Activated CD4-positive, alpha-beta T cell treated with anti-CD3 and anti-CD28 coated beads, Interleukin-2, amount 10 ng/mL, durations not matched to agents 24 days and 14 days (primary cell): ENCODE data around the gene TPR. TPM values are rescaled to one million over a fixed set of nuclear protein-coding genes. Genes with fewer than 3 reads are reported as not detected.
"Not testable (repeated sequence)": the region's sequence is repeated elsewhere in the genome, so short reads cannot be mapped to it uniquely, and the experiment has no call there.

Source experiments
- DNase-seq: peaks from one replicate; pipeline ENCODE4 v3.0.0; 2022
- H3K27ac Mint-ChIP-seq: one replicate; pipeline ENCODE4 v1.8.0; 2022; ENCODE audit warnings: mild to moderate bottlenecking, mixed read lengths
- H3K27me3 Mint-ChIP-seq: one replicate; pipeline ENCODE4 v1.8.0; 2022; ENCODE audit warnings: mixed read lengths
- H3K36me3 Mint-ChIP-seq: one replicate; pipeline ENCODE4 v1.8.0; 2022; ENCODE audit warnings: low read depth, mild to moderate bottlenecking, mixed read lengths
- H3K4me1 Mint-ChIP-seq: one replicate; pipeline ENCODE4 v1.8.0; 2021; ENCODE audit warnings: mixed read lengths
- H3K4me3 Mint-ChIP-seq: one replicate; pipeline ENCODE4 v1.8.0; 2022; ENCODE audit warnings: mild to moderate bottlenecking, moderate library complexity, mixed read lengths
- H3K9me3 Mint-ChIP-seq: one replicate; pipeline ENCODE4 v1.8.0; 2021; ENCODE audit warnings: mixed read lengths
- intact Hi-C: fragments of 100-400 bp; cut with micrococcal nuclease; formaldehyde crosslinking; loops from one replicate; pipeline ENCODE4 v1.15.1; 2023
- total RNA-seq: library from RNA; stranded (reverse); gene quantifications from 2 replicates; pipeline ENCODE4 v1.2.3, GENCODE V29; 2022

The TPR gene
- 174 and 185 TPM in 2 replicates for total RNA-seq

DNA sequence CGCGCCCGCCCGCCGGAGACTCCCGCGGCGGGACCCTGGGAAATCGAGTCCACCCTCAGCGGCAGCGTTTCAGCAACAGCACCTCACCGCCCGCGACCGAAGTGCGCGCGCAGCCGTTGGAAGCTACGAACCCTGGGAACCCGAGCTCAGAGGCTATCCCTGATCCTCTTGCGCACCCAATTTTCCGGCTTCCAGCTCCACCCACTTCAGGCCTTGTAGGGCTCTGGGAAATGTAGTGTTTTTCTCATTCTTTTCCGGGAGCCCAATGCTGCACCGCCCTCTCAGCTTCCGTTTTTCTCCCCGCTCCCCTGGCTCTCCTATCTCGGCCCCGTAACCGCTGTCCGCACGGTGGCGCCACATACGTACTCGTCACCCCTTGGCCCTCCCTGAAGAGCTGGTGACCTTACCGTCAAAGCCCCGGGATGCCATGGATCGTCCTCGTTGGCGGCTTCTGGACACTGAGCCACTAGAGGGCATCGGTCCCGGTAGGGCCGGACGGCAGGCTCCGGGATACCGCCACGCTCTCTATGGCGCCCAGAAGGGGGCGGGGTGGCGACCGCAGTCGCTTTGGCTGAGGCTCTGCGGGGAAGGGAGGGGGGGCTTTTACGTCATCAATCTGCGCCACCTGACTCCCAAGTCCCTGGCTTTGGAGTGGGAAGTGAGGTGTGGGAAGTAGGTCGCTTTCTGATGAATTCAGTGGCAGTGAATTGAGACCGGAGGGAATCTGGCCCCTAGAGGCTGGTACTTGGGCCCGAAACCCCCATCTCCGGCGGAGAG is at the start of gene TPR, which contains the start of gene ODR4:
Gene TPR, minus strand, starts transcription at position 102 of the 777 bp plus-strand sequence. CDS start 225 bp downstream, outside the sequence.
Gene ODR4, plus strand, starts transcription at position 687 of the 777 bp plus-strand sequence. CDS start 3,948 bp downstream, outside the sequence.
- H3K27ac Mint-ChIP-seq: peak within 1 kb of the TSS; percentile 99
- peaks cover 38% of the 10 kb centered on the region for H3K36me3 Mint-ChIP-seq
- H3K4me1 Mint-ChIP-seq: peaks cover 37% of the 10 kb centered on the region
- peak; percentile 99 for DNase-seq
- H3K4me3 Mint-ChIP-seq: peak within 1 kb of the TSS; percentile 100
- H3K27me3 Mint-ChIP-seq: no peaks in the 10 kb centered on the region
- no peaks in the 10 kb centered on the region for H3K9me3 Mint-ChIP-seq
- intact Hi-C loops: loop anchor here (1.0 to 10.0 kb wide), 8 partner anchors 29 to 1329 kb away; partner anchors contain the start of genes IVNS1ABP and SWT1

DNA sequence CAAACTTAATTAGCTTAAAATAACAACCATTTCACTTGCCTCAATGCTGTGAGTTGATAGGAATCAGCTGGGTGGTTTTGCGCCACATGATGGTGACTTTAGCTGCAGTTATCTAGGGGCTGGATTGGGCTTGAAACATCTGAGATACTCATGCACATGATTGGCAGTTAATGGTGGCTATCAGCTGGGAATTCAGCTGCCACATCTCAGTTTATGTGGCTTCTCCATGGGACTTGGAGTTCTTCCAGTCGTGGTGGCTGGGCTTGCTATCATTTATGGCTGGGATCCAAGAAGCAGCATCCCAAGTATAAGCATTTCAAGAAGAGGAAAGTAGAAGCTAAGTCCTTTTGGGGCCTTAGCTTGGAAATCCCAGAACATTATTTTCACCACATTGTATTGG is 49.5 kb upstream of the TPR start:
- Mint-ChIP-seq H3K36me3 (peaks cover 42% of the 10 kb centered on the region), H3K27ac (no peak overlapping the region), H3K27me3 (no peaks in the 10 kb centered on the region), H3K4me1 (peaks cover 20% of the 10 kb centered on the region), H3K4me3 (no peak overlapping the region), H3K9me3 (peaks cover 23% of the 10 kb centered on the region)
- intact Hi-C loops: no loop called here
- no peak for DNase-seq

DNA sequence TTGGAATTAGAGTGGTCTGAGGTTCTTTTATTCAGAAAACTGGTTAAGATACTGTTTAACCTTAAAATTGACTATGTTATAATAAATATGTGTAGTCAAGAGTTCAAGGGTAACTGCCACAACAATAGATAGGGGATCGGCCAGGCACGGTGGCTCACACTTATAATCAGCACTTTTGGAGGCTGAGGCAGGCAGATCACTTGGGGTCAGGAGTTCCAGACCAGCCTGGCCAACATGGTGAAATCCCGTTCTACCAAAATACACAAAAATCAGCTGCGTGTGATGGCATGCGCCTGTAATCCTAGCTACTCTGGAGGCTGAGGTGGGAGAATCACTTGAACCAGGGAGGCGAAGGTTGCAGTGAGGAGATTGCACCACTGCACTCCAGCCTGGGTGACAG is 46.4 kb upstream of the TPR start:
- peaks cover 25% of the 10 kb centered on the region for H3K4me1 Mint-ChIP-seq
- intact Hi-C loops: no loop called here
- no peak overlapping the region for H3K4me3 Mint-ChIP-seq
- H3K36me3 Mint-ChIP-seq: peaks cover 41% of the 10 kb centered on the region
- DNase-seq: peak; percentile 57
- H3K27me3 Mint-ChIP-seq: no peaks in the 10 kb centered on the region
- H3K27ac Mint-ChIP-seq: no peak overlapping the region
- peaks cover 19% of the 10 kb centered on the region for H3K9me3 Mint-ChIP-seq

DNA sequence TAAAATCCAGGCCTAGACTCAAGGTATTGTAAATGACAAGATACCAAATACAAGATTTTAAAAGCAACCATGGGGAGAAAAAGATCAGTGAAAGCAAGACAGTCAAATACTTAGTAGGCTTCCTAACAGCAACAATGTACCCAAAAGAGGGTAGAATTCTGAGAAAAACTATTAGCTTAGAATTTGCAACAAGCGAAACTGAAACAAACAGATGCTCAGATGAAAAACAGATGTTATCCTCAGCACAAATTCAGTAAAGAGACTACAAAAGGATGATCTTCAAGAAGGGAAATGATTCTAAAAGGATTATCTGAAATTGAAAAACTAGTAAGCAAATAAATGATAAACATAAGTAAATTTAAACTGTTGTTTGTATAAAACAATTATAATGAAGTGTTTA is 45.9 kb upstream of the TPR start:
- peak; percentile 58 for DNase-seq
- H3K27ac Mint-ChIP-seq: peak overlapping the region; percentile 86
- H3K4me1 Mint-ChIP-seq: peaks cover 23% of the 10 kb centered on the region
- H3K27me3 Mint-ChIP-seq: no peaks in the 10 kb centered on the region
- intact Hi-C loops: no loop called here
- peaks cover 37% of the 10 kb centered on the region for H3K36me3 Mint-ChIP-seq
- H3K4me3 Mint-ChIP-seq: peak overlapping the region; percentile 69
- H3K9me3 Mint-ChIP-seq: peaks cover 14% of the 10 kb centered on the region

DNA sequence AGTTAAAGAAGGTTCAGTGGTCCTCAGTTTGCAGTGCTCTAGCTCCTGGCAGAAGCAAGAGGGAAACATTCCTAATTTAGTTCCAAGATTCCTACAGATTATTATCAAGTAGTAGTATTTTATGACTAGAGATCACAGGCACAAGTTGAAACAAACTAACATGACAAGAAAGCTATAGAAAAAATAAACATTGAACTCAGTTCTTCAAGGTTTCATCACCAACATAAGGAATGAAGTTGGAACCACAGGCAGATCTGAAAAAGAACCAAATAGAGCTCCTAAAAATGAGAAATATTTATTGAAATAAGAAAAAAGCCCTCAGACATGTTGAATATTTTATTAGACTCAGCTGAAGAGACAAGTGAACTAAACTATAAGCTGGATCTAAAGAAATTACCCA is 45.3 kb upstream of the TPR start:
- H3K9me3 Mint-ChIP-seq: peaks cover 10% of the 10 kb centered on the region
- intact Hi-C loops: no loop called here
- peaks cover 35% of the 10 kb centered on the region for H3K36me3 Mint-ChIP-seq
- H3K27me3 Mint-ChIP-seq: no peaks in the 10 kb centered on the region
- H3K4me3 Mint-ChIP-seq: peak overlapping the region; percentile 69
- peak overlapping the region; percentile 86 for H3K27ac Mint-ChIP-seq
- H3K4me1 Mint-ChIP-seq: peaks cover 21% of the 10 kb centered on the region
- no peak for DNase-seq

- Mint-ChIP-seq H3K9me3 (no peaks in the 10 kb centered on the region), H3K36me3 (peaks cover 28% of the 10 kb centered on the region), H3K4me1 (peaks cover 21% of the 10 kb centered on the region), H3K27ac (peak overlapping the region; percentile 71), H3K4me3 (no peak overlapping the region), H3K27me3 (no peaks in the 10 kb centered on the region)
- DNase-seq: no peak
- intact Hi-C loops: no loop called here
Measured at GRCh38 chr1:186418503-186418902, 43.5 kb upstream of the TPR start.

- H3K36me3 Mint-ChIP-seq: peaks cover 16% of the 10 kb centered on the region
- intact Hi-C loops: no loop called here
Measured at GRCh38 chr1:186413319-186413718, 38.3 kb upstream of the TPR start.

GRCh38 chr1:186409091-186409490 is 34.0 kb upstream of the TPR start:
- Mint-ChIP-seq H3K4me3 (no peak overlapping the region), H3K9me3 (no peaks in the 10 kb centered on the region), H3K27me3 (no peaks in the 10 kb centered on the region), H3K27ac (no peak overlapping the region), H3K4me1 (peaks cover 9% of the 10 kb centered on the region), H3K36me3 (peaks cover 21% of the 10 kb centered on the region)
- DNase-seq: peak; percentile 63
- intact Hi-C loops: no loop called here

More at GRCh38 chr1:186413319-186413718, 38.3 kb upstream of the TPR start:
- Mint-ChIP-seq H3K27ac (no peak overlapping the region), H3K4me1 (no peaks in the 10 kb centered on the region), H3K9me3 (no peaks in the 10 kb centered on the region), H3K4me3 (no peak overlapping the region), H3K27me3 (no peaks in the 10 kb centered on the region)
- no peak for DNase-seq

DNA sequence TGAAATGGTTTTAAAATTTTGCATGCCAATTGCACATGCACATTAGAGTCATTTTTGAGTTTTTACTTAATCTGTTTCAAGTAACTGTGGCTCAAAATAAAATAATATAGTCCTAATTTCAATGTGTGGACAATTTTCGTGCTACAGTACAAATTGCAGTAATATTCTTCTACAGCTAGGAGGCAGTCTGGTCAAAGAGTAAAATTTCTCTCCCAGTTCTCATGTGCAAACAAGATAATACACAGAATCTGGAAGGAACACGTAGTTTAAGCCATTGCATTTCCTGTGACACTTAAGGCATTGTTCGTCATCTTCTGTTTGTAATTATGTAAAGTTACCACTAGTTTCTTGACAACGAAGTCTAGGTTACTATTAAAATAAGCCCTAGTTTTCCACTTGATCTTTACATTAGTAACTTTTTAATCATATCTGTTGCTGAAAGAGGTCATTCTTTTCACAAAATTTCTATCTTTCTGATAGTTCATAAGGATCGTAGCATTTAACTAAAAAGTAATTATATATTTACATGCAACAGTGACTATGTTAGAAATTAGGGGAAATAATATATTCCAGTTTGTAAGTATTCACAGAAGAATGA is 29.5 kb upstream of the TPR start:
- Mint-ChIP-seq H3K36me3 (peaks cover 28% of the 10 kb centered on the region), H3K27ac (no peak overlapping the region), H3K9me3 (no peaks in the 10 kb centered on the region), H3K4me1 (peaks cover 9% of the 10 kb centered on the region), H3K27me3 (no peaks in the 10 kb centered on the region), H3K4me3 (no peak overlapping the region)
- intact Hi-C loops: loop anchor here (1.0 to 5.0 kb wide), 5 partner anchors 30 to 582 kb away; partner anchors contain the start of genes ODR4, PTGS2 and TPR
- DNase-seq: peak; percentile 74

DNA sequence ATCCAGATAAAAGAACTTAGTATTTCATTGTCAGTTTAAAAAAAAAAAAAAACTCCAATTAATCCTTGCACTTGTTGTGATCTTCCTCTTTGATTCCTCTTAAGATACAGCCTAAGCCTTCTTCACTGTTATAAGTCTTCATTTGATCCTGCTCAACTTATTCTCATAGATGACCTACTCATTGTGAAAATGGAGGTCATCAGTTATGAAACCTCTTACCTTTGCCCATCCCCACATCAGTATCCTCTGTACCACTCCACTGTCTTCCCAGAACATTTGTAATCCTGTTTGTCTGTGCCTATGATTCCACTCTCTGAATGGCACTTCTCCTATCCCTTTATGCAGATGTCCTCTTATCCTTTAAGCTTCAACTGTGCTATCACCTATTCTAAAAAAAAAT is 28.6 kb upstream of the TPR start:
- intact Hi-C loops: loop anchor here (1.0 to 5.0 kb wide), 5 partner anchors 29 to 583 kb away; partner anchors contain the start of genes ODR4, PTGS2 and TPR
- DNase-seq: no peak
- Mint-ChIP-seq H3K27ac (no peak overlapping the region), H3K4me3 (no peak overlapping the region), H3K27me3 (no peaks in the 10 kb centered on the region), H3K36me3 (peaks cover 31% of the 10 kb centered on the region), H3K9me3 (no peaks in the 10 kb centered on the region), H3K4me1 (peaks cover 9% of the 10 kb centered on the region)

GRCh38 chr1:186401446-186401845 is 26.4 kb upstream of the TPR start:
- H3K9me3 Mint-ChIP-seq, H3K4me1 Mint-ChIP-seq, H3K27ac Mint-ChIP-seq, H3K4me3 Mint-ChIP-seq, H3K27me3 Mint-ChIP-seq, DNase-seq: not testable (repeated sequence)
- peaks cover 25% of the 10 kb centered on the region for H3K36me3 Mint-ChIP-seq
- intact Hi-C loops: loop anchor here (5.0 kb wide), 2 partner anchors 206 to 281 kb away; partner anchors contain the start of gene PTGS2

DNA sequence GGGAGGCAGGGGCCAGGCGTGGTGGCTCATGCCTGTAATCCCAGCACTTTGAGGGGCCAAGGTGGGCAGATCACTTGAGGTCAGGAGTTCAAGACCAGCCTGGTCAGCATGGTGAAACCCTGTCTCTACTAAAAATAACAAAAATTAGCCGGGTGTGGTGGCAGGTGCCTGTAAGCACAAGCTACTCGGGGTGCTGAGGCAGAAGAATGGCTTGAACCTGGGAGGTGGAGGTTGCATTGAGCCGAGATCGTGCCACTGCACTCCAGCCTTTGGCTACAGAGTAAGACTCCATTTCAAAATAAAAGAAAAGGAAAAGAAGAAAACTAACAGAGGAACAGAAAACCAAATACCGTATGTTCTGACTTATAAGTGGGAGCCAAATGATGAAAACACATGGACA is 17.7 kb upstream of the TPR start:
- H3K4me3 Mint-ChIP-seq, intact Hi-C loops, DNase-seq, H3K4me1 Mint-ChIP-seq, H3K27ac Mint-ChIP-seq, H3K27me3 Mint-ChIP-seq, H3K9me3 Mint-ChIP-seq: not testable (repeated sequence)
- H3K36me3 Mint-ChIP-seq: peaks cover 36% of the 10 kb centered on the region

DNA sequence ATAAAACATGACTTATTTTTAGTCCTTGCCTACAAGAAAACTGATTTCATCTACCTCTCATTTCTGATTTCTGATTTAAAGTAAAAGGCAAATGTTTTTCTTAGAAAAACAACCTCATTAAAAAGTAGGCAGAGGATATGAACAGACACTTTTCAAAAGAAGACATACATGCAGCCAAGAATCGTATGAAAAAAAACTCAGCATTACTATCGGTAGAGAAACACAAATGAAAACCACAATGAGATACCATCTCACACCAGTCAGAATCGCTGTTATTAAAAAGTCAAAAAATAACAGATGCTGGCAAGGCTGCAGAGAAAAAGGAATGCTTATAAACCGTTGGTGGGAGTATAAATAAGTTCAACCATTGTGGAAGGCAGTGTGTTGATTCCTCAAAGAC is 16.8 kb upstream of the TPR start:
- H3K4me3 Mint-ChIP-seq: no peak overlapping the region
- H3K27me3 Mint-ChIP-seq: no peaks in the 10 kb centered on the region
- no peak overlapping the region for H3K27ac Mint-ChIP-seq
- H3K9me3 Mint-ChIP-seq: no peaks in the 10 kb centered on the region
- H3K4me1 Mint-ChIP-seq: no peaks in the 10 kb centered on the region
- DNase-seq: no peak
- intact Hi-C loops: no loop called here
- H3K36me3 Mint-ChIP-seq: peaks cover 31% of the 10 kb centered on the region

- no peaks in the 10 kb centered on the region for H3K4me1 Mint-ChIP-seq
- H3K27ac Mint-ChIP-seq: no peak overlapping the region
- peaks cover 31% of the 10 kb centered on the region for H3K36me3 Mint-ChIP-seq
- intact Hi-C loops: no loop called here
- no peaks in the 10 kb centered on the region for H3K9me3 Mint-ChIP-seq
- H3K27me3 Mint-ChIP-seq: no peaks in the 10 kb centered on the region
- H3K4me3 Mint-ChIP-seq: no peak overlapping the region
- no peak for DNase-seq
Measured at GRCh38 chr1:186390925-186391324, 15.9 kb upstream of the TPR start.
